A549 (cell line): ENCODE measurements around the gene RUFY1. TPM values are rescaled to one million over a fixed set of nuclear protein-coding genes. Genes with fewer than 3 reads are reported as not detected.

Source experiments
- BHLHE40 ChIP-seq: IDR thresholded peaks from 2 replicates; pipeline ENCODE4 v1.6.1; 2012; ENCODE audit warnings: low read depth, low read length, inconsistent platforms
- CEBPB ChIP-seq, 2 experiments: fragments of >200 bp in 1 of 2; sonication (Bioruptor Twin) in 1 of 2; formaldehyde crosslinking in 1 of 2; IDR thresholded peaks; 2 replicates each; pipeline ENCODE4 v1.6.1; 2012 to 2016
- FOSB ChIP-seq: fragments of 250-450 bp; sonication (Bioruptor Pico); IDR thresholded peaks from 2 replicates; pipeline ENCODE4 v1.5.0; 2020; ENCODE audit warnings: mild to moderate bottlenecking, moderate library complexity
- FOSL2 ChIP-seq, 2 experiments: fragments of 450-650 bp in 1 of 2; fragments of >200 bp in 1 of 2; sonication (Bioruptor Twin) in 1 of 2; formaldehyde crosslinking; IDR thresholded peaks; 2 replicates each; pipeline versions ENCODE4 v1.5.0 to v1.6.1; 2016 to 2020; ENCODE audit warnings: mild to moderate bottlenecking in 1 of 2, moderate library complexity in 1 of 2
- FOXS1 ChIP-seq: fragments of 250-450 bp; sonication (Bioruptor Pico); IDR thresholded peaks from 2 replicates; pipeline ENCODE4 v1.5.0; 2020; ENCODE audit warnings: mild to moderate bottlenecking, moderate library complexity
- GATA3 ChIP-seq: IDR thresholded peaks from 2 replicates; pipeline ENCODE4 v1.6.1; 2012; ENCODE audit warnings: borderline replicate concordance
- HOXA7 ChIP-seq: fragments of 250-450 bp; sonication (Bioruptor Pico); IDR thresholded peaks from 2 replicates; pipeline ENCODE4 v1.5.0; 2020; ENCODE audit warnings: mild to moderate bottlenecking, moderate library complexity
- HOXB13 ChIP-seq: fragments of 250-450 bp; sonication (Bioruptor Pico); IDR thresholded peaks from 2 replicates; pipeline ENCODE4 v1.5.0; 2020; ENCODE audit warnings: low read depth, mild to moderate bottlenecking, moderate library complexity
- JUNB ChIP-seq: fragments of >200 bp; sonication (Bioruptor Twin); formaldehyde crosslinking; IDR thresholded peaks from 2 replicates; pipeline ENCODE4 v1.6.1; 2016
- KDM1A ChIP-seq: fragments of 200-600 bp; sonication (generic); IDR thresholded peaks from 2 replicates; pipeline ENCODE4 v1.6.1; 2016; ENCODE audit warnings: low read depth, mild to moderate bottlenecking
- MAZ ChIP-seq: fragments of 150-350 bp; IDR thresholded peaks from 2 replicates; pipeline ENCODE4 v1.6.1; 2014; ENCODE audit warnings: antibody characterized with exemption, low read depth, low read length, borderline replicate concordance
- MYC ChIP-seq: IDR thresholded peaks from 2 replicates; pipeline ENCODE4 v1.6.1; 2012; ENCODE audit warnings: mild to moderate bottlenecking, inconsistent platforms, low read length, improper control_type of control experiment, borderline replicate concordance
- NPAS2 ChIP-seq: fragments of 250-450 bp; sonication (Bioruptor Pico); IDR thresholded peaks from 2 replicates; pipeline ENCODE4 v1.8.0; 2022; ENCODE audit warnings: mild to moderate bottlenecking, moderate library complexity, borderline replicate concordance
- PHF8 ChIP-seq: fragments of 200-600 bp; sonication (generic); IDR thresholded peaks from 2 replicates; pipeline ENCODE4 v1.6.1; 2016; ENCODE audit warnings: low read depth, mild to moderate bottlenecking, antibody characterized with exemption, moderate library complexity, borderline replicate concordance
- POLR2A ChIP-seq: IDR thresholded peaks from 2 replicates; pipeline ENCODE4 v1.6.1; 2012; ENCODE audit warnings: mild to moderate bottlenecking, low read length
- RAD21 ChIP-seq, 2 experiments: fragments of >200 bp in 1 of 2; sonication (Bioruptor Twin) in 1 of 2; formaldehyde crosslinking in 1 of 2; IDR thresholded peaks in 1 of 2; conservative IDR thresholded peaks in 1 of 2; 2 replicates in 1 of 2; 3 replicates in 1 of 2; pipeline ENCODE4 v1.6.1; 2012 to 2018; ENCODE audit warnings: inconsistent platforms in 1 of 2
- RARB ChIP-seq: fragments of 250-450 bp; sonication (Bioruptor Pico); IDR thresholded peaks from 2 replicates; pipeline ENCODE4 v1.8.0; 2021; ENCODE audit warnings: mild to moderate bottlenecking, moderate library complexity
- RCOR1 ChIP-seq: fragments of 150-350 bp; IDR thresholded peaks from 2 replicates; pipeline ENCODE4 v1.6.1; 2014; ENCODE audit warnings: antibody characterized with exemption, low read length, low read depth
- RNF2 ChIP-seq: fragments of 200-600 bp; sonication (generic); IDR thresholded peaks from 2 replicates; pipeline ENCODE4 v1.6.1; 2016; ENCODE audit warnings: low read depth, mild to moderate bottlenecking, antibody characterized with exemption, moderate library complexity, borderline replicate concordance
- SMC3 ChIP-seq: fragments of >200 bp; sonication (Bioruptor Twin); formaldehyde crosslinking; IDR thresholded peaks from 3 replicates; pipeline ENCODE4 v1.6.1; 2018; ENCODE audit warnings: inconsistent platforms
- TFCP2L1 ChIP-seq: fragments of 250-450 bp; sonication (Bioruptor Pico); IDR thresholded peaks from 2 replicates; pipeline ENCODE4 v1.5.0; 2021; ENCODE audit warnings: mild to moderate bottlenecking
- TP53 ChIP-seq: fragments of 250-450 bp; sonication (Bioruptor Pico); IDR thresholded peaks from 2 replicates; pipeline ENCODE4 v1.5.0; 2021; ENCODE audit warnings: mild to moderate bottlenecking, moderate library complexity
- polyA plus RNA-seq, 4 experiments: library from polyadenylated mRNA; depleted of rRNA in 3 of 4; stranded (reverse); fragments of >200 nt; fragmentation: RNase III in 1 of 4; extraction: RNeasy Plus Mini Kit Qiagen cat#74134 plus additional on column Dnase treatment in 1 of 4; gene quantifications; 2 replicates in 3 of 4; 3 replicates in 1 of 4; pipeline ENCODE4 v1.2.3, GENCODE V29; 2011 to 2017
- TF ChIP-seq, protein P1 (sequence below): fragments of >200 bp; sonication (Bioruptor Twin); formaldehyde crosslinking; IDR thresholded peaks from 3 replicates; pipeline ENCODE4 v1.5.1; 2016
- TF ChIP-seq, protein P2 (sequence below): fragments of 200-600 bp; sonication (generic); IDR thresholded peaks from 2 replicates; pipeline ENCODE4 v1.6.1; 2016; ENCODE audit warnings: antibody characterized with exemption, mild to moderate bottlenecking, moderate library complexity
- TF ChIP-seq, protein P3 (sequence below): IDR thresholded peaks from 2 replicates; pipeline ENCODE4 v1.6.1; 2012
- TF ChIP-seq, protein P4 (sequence below): IDR thresholded peaks from 2 replicates; pipeline ENCODE4 v1.6.1; 2012

The RUFY1 gene
- polyA plus RNA-seq, 2 of the 4 experiments (the other 2 are of a cell fraction): 33.7 to 39.5 TPM

DNA sequence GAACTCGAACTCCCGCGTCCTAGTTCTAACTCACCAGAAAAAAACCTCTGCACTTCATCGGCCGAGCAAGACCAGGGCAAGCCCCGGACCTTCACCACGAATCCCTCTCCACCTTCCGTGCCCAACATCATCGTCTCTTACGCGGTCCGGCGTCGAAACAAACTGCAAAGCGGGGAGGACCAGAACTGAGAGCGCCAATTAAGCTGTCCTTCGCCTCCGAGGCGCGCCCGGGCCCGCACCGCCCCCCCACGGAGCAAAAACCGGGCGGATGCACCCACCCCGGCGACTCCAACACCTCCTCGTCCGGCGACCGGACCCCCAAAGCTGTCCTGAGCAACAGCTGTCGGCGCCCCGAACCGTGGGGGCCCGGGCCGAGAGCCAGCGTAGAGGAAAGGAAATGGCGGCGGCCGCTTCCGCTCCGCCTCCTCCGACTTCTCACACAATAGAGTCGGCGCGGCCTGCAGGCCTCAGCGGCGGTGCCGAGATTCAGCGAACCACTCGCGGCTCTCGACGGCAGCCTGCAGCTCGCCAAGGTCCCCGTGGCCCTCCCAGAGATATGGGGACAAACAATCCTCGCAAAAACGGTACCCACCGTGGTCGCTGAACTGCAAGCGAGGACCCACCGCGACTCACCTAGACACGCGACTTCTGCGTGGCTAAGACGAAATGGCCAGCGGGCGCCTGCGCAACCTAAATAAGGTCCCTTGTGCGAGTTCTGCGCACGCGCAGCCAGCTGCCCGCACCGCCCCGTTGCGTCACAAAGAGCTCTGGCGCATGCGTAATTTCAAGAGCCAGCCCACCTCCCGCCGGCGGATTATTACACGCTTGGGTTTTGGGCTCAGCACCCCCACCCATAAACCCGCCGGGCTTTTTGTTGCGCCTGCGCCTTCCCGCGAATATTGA is 72.9 kb downstream of the RUFY1 start, which contains the start of gene HNRNPH1 (continued):
- TF ChIP-seq RCOR1 (no peak), HOXB13 (CRISPR knock-in tag) (no peak), PHF8 (peak; percentile 100), TFCP2L1 (CRISPR knock-in tag) (peak; percentile 61; the same call in 1 of the 2 replicates), NPAS2 (CRISPR knock-in tag) (no peak), RNF2 (no peak), MYC (peak; percentile 82; the same call in 1 of the 2 replicates), KDM1A (no peak), JUNB (no peak), FOSB (no peak), TP53 (CRISPR knock-in tag) (0 out of 2 replicates have a peak, but pooled peaks have one; percentile 59), RAD21 (conservative IDR thresholded peaks at IDR 0.05 in 1 of 2, IDR thresholded peaks at IDR 0.05 in 1 of 2) (no peak), BHLHE40 (no peak; the same call in 1 of the 2 replicates), HOXA7 (CRISPR knock-in tag) (peak; percentile 92; the same call in 1 of the 2 replicates), CEBPB (IDR thresholded peaks at IDR 0.05) (peak; percentile 46 to 82; a peak in 3 of 4 replicates), MAZ (no peak), POLR2A (peak; percentile 100), GATA3 (peak; percentile 37; the same call in 1 of the 2 replicates), SMC3 (no peak), FOXS1 (no peak), FOSL2 (IDR thresholded peaks at IDR 0.05) (no peak), FOSL2 (CRISPR knock-in tag; IDR thresholded peaks at IDR 0.05) (0 out of 2 replicates have a peak, but pooled peaks have one; percentile 13), RARB (CRISPR knock-in tag) (peak; percentile 73; the same call in 1 of the 2 replicates)
- TF ChIP-seq, protein P1, sequence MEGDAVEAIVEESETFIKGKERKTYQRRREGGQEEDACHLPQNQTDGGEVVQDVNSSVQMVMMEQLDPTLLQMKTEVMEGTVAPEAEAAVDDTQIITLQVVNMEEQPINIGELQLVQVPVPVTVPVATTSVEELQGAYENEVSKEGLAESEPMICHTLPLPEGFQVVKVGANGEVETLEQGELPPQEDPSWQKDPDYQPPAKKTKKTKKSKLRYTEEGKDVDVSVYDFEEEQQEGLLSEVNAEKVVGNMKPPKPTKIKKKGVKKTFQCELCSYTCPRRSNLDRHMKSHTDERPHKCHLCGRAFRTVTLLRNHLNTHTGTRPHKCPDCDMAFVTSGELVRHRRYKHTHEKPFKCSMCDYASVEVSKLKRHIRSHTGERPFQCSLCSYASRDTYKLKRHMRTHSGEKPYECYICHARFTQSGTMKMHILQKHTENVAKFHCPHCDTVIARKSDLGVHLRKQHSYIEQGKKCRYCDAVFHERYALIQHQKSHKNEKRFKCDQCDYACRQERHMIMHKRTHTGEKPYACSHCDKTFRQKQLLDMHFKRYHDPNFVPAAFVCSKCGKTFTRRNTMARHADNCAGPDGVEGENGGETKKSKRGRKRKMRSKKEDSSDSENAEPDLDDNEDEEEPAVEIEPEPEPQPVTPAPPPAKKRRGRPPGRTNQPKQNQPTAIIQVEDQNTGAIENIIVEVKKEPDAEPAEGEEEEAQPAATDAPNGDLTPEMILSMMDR: peak; percentile 34
- TF ChIP-seq, protein P2, sequence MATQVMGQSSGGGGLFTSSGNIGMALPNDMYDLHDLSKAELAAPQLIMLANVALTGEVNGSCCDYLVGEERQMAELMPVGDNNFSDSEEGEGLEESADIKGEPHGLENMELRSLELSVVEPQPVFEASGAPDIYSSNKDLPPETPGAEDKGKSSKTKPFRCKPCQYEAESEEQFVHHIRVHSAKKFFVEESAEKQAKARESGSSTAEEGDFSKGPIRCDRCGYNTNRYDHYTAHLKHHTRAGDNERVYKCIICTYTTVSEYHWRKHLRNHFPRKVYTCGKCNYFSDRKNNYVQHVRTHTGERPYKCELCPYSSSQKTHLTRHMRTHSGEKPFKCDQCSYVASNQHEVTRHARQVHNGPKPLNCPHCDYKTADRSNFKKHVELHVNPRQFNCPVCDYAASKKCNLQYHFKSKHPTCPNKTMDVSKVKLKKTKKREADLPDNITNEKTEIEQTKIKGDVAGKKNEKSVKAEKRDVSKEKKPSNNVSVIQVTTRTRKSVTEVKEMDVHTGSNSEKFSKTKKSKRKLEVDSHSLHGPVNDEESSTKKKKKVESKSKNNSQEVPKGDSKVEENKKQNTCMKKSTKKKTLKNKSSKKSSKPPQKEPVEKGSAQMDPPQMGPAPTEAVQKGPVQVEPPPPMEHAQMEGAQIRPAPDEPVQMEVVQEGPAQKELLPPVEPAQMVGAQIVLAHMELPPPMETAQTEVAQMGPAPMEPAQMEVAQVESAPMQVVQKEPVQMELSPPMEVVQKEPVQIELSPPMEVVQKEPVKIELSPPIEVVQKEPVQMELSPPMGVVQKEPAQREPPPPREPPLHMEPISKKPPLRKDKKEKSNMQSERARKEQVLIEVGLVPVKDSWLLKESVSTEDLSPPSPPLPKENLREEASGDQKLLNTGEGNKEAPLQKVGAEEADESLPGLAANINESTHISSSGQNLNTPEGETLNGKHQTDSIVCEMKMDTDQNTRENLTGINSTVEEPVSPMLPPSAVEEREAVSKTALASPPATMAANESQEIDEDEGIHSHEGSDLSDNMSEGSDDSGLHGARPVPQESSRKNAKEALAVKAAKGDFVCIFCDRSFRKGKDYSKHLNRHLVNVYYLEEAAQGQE: peak; percentile 50; the same call in 1 of the 2 replicates
- TF ChIP-seq, protein P3, sequence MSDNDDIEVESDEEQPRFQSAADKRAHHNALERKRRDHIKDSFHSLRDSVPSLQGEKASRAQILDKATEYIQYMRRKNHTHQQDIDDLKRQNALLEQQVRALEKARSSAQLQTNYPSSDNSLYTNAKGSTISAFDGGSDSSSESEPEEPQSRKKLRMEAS: peak; percentile 90
- TF ChIP-seq, protein P4, sequence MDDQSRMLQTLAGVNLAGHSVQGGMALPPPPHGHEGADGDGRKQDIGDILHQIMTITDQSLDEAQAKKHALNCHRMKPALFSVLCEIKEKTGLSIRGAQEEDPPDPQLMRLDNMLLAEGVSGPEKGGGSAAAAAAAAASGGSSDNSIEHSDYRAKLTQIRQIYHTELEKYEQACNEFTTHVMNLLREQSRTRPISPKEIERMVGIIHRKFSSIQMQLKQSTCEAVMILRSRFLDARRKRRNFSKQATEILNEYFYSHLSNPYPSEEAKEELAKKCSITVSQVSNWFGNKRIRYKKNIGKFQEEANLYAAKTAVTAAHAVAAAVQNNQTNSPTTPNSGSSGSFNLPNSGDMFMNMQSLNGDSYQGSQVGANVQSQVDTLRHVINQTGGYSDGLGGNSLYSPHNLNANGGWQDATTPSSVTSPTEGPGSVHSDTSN: peak; percentile 81
